Naive thymus-derived CD8-positive, alpha-beta T cell (primary cell): ENCODE results near the gene APEX1. TPM values are rescaled to one million over a fixed set of nuclear protein-coding genes. Genes with fewer than 3 reads are reported as not detected.

Experiments used
- ATAC-seq, 2 donors: fragments of 150-1000 bp; cut with Tn5 transposase in 1 of 2; sonication (Bioruptor Pico), chemical (Tn5 transposase) in 1 of 2; 1 replicate in 1 of 2; 2 replicates in 1 of 2; pipeline ENCODE4 v1.10.0; 2021; ENCODE audit warnings: mild to moderate bottlenecking in 2 of 2, moderate library complexity in 2 of 2
- POLR2A ChIA-PET: fragments of 350-600 bp; sonication (Branson Sonifier 250); formaldehyde crosslinking; loops from one replicate; lab custom pipeline; 2021; ENCODE audit warnings: antibody characterized with exemption; lab: Charles Lee
- DNase-seq, 10 donors: peaks; one replicate each; pipeline versions ENCODE4 v3.0.0 to v3.0.0-alpha.2; 2020 to 2022
- H3K27ac Mint-ChIP-seq, 10 donors: one replicate each; pipeline ENCODE4 v1.8.0; 2020 to 2022; ENCODE audit warnings: mild to moderate bottlenecking in 10 of 10, mixed read lengths in 10 of 10, moderate library complexity in 4 of 10, inconsistent platforms in 1 of 10
- H3K27me3 Mint-ChIP-seq, 5 donors: one replicate each; pipeline ENCODE4 v1.8.0; 2021 to 2022; ENCODE audit warnings: mixed read lengths in 5 of 5
- H3K36me3 Mint-ChIP-seq, 3 donors: one replicate each; pipeline ENCODE4 v1.8.0; 2020 to 2022; ENCODE audit warnings: mixed read lengths in 3 of 3, mild to moderate bottlenecking in 2 of 3, inconsistent platforms in 1 of 3
- H3K4me1 Mint-ChIP-seq, 4 donors: one replicate each; pipeline ENCODE4 v1.8.0; 2021 to 2022; ENCODE audit warnings: mixed read lengths in 4 of 4
- H3K4me3 Mint-ChIP-seq, 10 donors: one replicate each; pipeline ENCODE4 v1.8.0; 2020 to 2022; ENCODE audit warnings: mild to moderate bottlenecking in 10 of 10, mixed read lengths in 10 of 10, moderate library complexity in 6 of 10, inconsistent platforms in 1 of 10
- H3K9me3 Mint-ChIP-seq, 9 donors: one replicate each; pipeline ENCODE4 v1.8.0; 2020 to 2022; ENCODE audit warnings: mixed read lengths in 9 of 9, mild to moderate bottlenecking in 3 of 9, inconsistent platforms in 1 of 9, moderate library complexity in 1 of 9
- polyA plus RNA-seq, 3 donors: library from polyadenylated mRNA; unstranded; fragments of 300-500 nt; fragmentation: Illumina TruSeq; gene quantifications; one replicate each; pipeline ENCODE4 v1.2.3, GENCODE V29; 2021
- total RNA-seq, 8 experiments: library from RNA in 2 of 8; stranded (reverse) in 2 of 8; gene quantifications; one replicate each; pipeline ENCODE4 v1.2.3 and lab custom pipeline; 2021 to 2026

Gene APEX1
- 100 to 1,000 TPM; 137 to 144 TPM for total RNA-seq
- 100 to 1,000 TPM; 125 to 176 (median 148) TPM for polyA plus RNA-seq
- 86.4 to 147 (median 118) reads per million in 6 experiments for total RNA-seq (lab: John Stamatoyannopoulos, UW)

DNA sequence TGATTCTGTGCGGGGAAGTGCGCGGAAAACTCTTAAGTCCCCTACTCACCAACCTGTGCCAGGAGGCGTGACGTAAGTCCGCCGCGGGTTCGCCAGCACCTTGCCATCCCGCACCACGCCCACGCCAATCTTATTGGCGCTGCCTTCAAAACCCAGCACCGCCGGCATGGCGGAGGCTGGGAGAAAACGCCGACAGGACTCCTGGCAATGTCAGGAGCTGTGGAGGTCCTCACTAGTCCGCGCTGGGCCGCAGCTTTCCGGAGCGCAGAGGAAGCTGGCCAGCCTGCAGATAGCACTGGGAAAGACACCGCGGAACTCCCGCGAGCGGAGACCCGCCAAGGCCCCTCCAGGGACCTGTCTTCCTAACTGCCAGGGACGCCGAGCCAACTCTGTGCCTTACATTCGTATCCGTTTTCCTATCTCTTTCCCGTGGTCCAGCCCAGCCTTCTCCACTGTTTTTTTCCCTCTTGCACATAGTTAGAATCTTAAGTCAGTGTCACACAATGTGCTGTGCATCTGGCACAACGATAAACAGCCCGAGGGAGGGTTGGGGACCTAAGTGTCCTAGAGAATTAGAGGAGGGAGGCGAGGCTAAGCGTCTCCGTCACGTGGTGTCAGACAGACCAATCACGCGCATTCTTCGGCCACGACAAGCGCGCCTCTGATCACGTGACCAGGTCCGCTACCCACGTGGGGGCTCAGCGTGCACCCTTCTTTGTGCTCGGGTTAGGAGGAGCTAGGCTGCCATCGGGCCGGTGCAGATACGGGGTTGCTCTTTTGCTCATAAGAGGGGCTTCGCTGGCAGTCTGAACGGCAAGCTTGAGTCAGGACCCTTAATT is at the start of gene APEX1, which contains the start of gene OSGEP:
Gene APEX1 (plus strand): TSS at position 711 of the 839 bp plus-strand sequence. CDS start 420 bp downstream, outside the sequence.
Gene OSGEP (minus strand): TSS at position 297 of the 839 bp plus-strand sequence. CDS start 129 bp downstream, at position 168.
- POLR2A ChIA-PET, result interaction anchor here (0.6 to 3.3 kb wide), 18 partner anchors 10 to 229 kb away, joined by 3 to 44 read pairs (median 7); partner anchors contain the start of genes PARP2, PNP, RNASE4 and TEP1
- ATAC-seq (peak; percentile 82 to 83), DNase-seq (peak; percentile 87 to 99 (median 98))
- Mint-ChIP-seq H3K4me3 (peak within 1 kb of the TSS in 4 of 10 donors; percentile 4 to 30 (median 12)), H3K27me3 (no peaks in the 10 kb centered on the region), H3K36me3 (peaks cover 0 to 35% (median 17%) of the 10 kb centered on the region in 3 donors), H3K4me1 (peaks cover 15 to 34% (median 26%) of the 10 kb centered on the region in 4 donors), H3K27ac (peak within 1 kb of the TSS in 2 of 10 donors; percentile 9 to 59), H3K9me3 (no peaks in the 10 kb centered on the region)

DNA sequence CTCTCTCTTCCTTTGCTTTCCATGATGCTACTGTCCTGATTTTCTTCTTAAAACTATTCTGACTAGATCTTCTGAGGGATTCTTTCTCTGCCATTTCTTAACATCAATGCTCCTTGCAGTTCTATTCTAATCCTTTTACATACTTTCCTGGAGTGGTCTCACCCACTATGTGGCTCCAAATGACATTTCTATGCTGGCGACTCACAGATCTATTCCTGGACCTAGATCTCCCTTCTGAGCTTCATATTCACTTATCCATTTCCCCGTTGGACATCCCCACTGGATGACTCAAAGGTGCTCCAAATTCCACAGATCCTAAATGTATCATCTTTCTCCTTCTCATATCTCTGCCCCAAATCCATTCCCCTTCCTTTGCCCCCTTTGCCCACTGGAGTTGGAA is 45.8 kb upstream of the APEX1 start:
- Mint-ChIP-seq H3K27ac (peak overlapping the region in 9 of 10 donors; percentile 7 to 73 (median 69)), H3K27me3 (no peaks in the 10 kb centered on the region), H3K4me3 (no peak overlapping the region), H3K36me3 (peaks cover 0 to 42% (median 8%) of the 10 kb centered on the region in 3 donors), H3K9me3 (no peaks in the 10 kb centered on the region), H3K4me1 (peaks cover 41 to 80% (median 57%) of the 10 kb centered on the region in 4 donors)
- DNase-seq (no peak), ATAC-seq (no peak)
- POLR2A ChIA-PET, result interaction anchor here (0.7 kb wide), 1 partner anchor 26 kb away, joined by 3 read pairs; no protein-coding TSS in a partner anchor

DNA sequence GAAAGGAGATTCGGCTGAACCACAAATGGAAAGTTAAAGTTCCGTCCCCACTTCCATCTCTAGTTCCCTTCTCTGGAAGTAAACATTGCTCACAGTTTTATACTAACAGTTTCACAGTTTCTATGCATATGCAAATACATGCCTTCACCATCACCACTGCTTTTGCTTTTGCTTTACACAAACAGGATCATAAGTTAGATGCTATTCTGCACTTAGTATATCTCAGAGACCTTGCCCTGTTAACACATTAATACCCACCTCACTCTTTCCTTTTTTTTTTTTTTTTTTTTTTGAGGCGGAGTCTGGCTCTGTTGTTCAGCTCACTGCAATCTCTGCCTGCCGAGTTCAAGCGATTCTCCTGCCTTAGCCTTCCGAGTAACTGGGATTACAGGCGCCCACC is 42.6 kb upstream of the APEX1 start:
- POLR2A ChIA-PET, result interaction anchor here (0.6 to 5.8 kb wide), 8 partner anchors 9 to 69 kb away, joined by 5 to 44 read pairs (median 14); partner anchors contain the start of genes APEX1, OSGEP, PARP2 and PIP4P1
- ATAC-seq (peak; percentile 35 to 67), DNase-seq (peak in 4 of 10 donors; percentile 12 to 46 (median 25))
- Mint-ChIP-seq H3K27me3 (no peaks in the 10 kb centered on the region), H3K4me1 (peaks cover 27 to 71% (median 50%) of the 10 kb centered on the region in 4 donors), H3K9me3 (no peaks in the 10 kb centered on the region), H3K4me3 (peak overlapping the region; percentile 90 to 100 (median 96)), H3K27ac (peak overlapping the region; percentile 84 to 99 (median 96)), H3K36me3 (peaks cover 0 to 10% (median 0%) of the 10 kb centered on the region in 3 donors)

DNA sequence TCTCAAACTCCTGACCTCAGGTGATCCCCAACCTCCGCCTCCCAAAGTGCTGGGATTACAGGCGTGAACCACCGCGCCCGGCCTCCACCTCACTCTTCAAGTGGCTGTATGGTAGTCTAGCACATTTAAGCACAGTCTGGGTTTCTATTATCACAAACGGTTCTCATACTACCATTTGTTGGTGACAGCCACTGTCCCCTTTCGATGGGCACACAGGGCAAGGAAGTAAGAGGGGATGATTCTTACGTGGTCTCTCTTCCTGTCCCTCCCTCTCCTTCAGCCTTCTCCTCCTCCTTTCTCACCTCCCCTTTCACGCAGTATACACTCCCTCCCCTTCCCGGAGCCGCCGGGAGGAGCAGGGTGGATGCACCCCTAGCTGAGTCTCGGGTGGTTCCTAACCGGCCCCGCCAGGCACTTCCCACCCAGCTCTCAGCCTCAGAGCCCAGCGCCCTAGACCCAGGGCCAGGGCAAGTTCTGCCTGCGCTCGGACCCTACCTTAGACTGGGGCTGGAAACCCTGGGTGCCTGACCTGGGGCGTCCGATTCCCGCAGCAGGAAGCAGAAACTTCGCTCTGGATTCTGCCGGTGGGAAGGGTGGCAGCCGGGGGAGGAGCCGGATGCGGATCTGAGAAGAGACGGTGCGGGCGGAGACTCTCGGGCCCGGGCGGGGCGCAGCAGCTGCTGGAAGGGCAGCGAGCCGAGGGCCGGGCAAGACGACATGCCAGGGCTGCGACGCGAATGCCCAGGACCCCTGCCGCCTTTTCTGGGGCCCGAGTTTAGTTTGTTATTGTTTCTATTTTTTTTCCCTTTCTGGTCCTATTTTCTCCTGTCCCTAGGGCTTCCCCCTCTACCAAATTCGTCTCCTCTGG is 41.9 kb upstream of the APEX1 start, which contains the start of gene TEP1:
Gene TEP1 (minus strand): TSS at position 626 of the 868 bp plus-strand sequence. CDS start 5,062 bp downstream, outside the sequence.
- peak; percentile 45 to 79 (median 64) for DNase-seq
- peaks cover 0 to 3% (median 0%) of the 10 kb centered on the region in 3 donors for H3K36me3 Mint-ChIP-seq
- peak; percentile 69 to 84 for ATAC-seq
- H3K9me3 Mint-ChIP-seq, result no peaks in the 10 kb centered on the region
- POLR2A ChIA-PET, result interaction anchor here (0.6 to 5.8 kb wide), 9 partner anchors 9 to 70 kb away, joined by 3 to 44 read pairs (median 8); partner anchors contain the start of genes APEX1, OSGEP, PARP2 and PIP4P1
- peak within 1 kb of the TSS; percentile 84 to 99 (median 96) for H3K27ac Mint-ChIP-seq
- peak within 1 kb of the TSS; percentile 90 to 100 (median 96) for H3K4me3 Mint-ChIP-seq
- H3K4me1 Mint-ChIP-seq, result peaks cover 24 to 64% (median 48%) of the 10 kb centered on the region in 4 donors
- H3K27me3 Mint-ChIP-seq, result no peaks in the 10 kb centered on the region

DNA sequence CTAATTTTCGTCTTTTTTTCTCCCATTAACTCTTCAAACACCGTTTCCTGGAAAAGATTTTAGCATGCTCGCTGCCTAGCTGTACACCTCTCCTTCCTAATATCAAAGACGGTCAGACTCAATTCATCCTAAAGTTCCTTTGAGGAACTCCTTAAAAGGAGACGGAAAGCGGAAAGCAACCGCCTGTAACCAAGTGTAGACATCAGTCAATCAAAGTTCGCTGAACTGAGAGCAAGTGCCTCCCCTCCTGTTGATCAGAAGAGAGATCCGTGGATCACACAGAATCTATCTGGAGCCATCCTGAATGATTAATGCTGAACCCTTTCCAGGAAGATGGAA is 41.3 kb upstream of the APEX1 start:
- POLR2A ChIA-PET, result interaction anchor here (0.7 to 5.8 kb wide), 8 partner anchors 9 to 71 kb away, joined by 3 to 44 read pairs (median 14); partner anchors contain the start of genes APEX1, OSGEP, PARP2 and PIP4P1
- Mint-ChIP-seq H3K4me3 (peak overlapping the region; percentile 90 to 100 (median 96)), H3K4me1 (peaks cover 22 to 63% (median 47%) of the 10 kb centered on the region in 4 donors), H3K9me3 (no peaks in the 10 kb centered on the region), H3K27me3 (no peaks in the 10 kb centered on the region), H3K36me3 (no peaks in the 10 kb centered on the region), H3K27ac (peak overlapping the region; percentile 84 to 99 (median 96))
- ATAC-seq (peak; percentile 34 to 42), DNase-seq (peak in 6 of 10 donors; percentile 4 to 40 (median 29))

DNA sequence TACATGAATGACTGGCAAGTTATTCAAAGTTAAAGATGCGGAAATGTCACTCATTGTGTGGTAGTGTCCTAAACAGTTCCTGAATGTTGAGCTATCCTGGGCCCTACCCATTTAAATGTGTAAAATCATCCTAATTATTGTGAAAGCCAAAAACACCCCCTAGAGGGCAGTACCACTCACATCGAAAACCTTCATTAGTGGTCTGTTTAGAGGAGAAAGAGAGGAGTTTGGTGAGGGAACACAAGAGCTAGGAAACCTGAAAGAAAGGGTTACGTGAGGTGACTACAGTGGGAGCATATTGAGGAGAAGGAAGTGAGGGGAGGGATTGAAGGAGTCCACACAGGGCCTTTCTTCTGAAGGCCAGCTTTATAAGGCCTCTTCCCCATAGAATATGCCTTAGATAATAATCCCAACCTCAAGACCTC is 39.2 kb upstream of the APEX1 start:
- POLR2A ChIA-PET, result interaction anchor here (0.6 to 5.8 kb wide), 10 partner anchors 8 to 458 kb away, joined by 3 to 44 read pairs (median 10); partner anchors contain the start of genes APEX1, OSGEP, PARP2 and PIP4P1
- Mint-ChIP-seq H3K9me3 (no peaks in the 10 kb centered on the region), H3K4me1 (peaks cover 15 to 46% (median 38%) of the 10 kb centered on the region in 4 donors), H3K27me3 (no peaks in the 10 kb centered on the region), H3K4me3 (peak overlapping the region in 6 of 10 donors; percentile 0 to 51 (median 11)), H3K36me3 (no peaks in the 10 kb centered on the region), H3K27ac (peak overlapping the region in 9 of 10 donors; percentile 7 to 88 (median 73))
- DNase-seq (peak in 8 of 10 donors; percentile 14 to 67 (median 47)), ATAC-seq (peak; percentile 38 to 46)

DNA sequence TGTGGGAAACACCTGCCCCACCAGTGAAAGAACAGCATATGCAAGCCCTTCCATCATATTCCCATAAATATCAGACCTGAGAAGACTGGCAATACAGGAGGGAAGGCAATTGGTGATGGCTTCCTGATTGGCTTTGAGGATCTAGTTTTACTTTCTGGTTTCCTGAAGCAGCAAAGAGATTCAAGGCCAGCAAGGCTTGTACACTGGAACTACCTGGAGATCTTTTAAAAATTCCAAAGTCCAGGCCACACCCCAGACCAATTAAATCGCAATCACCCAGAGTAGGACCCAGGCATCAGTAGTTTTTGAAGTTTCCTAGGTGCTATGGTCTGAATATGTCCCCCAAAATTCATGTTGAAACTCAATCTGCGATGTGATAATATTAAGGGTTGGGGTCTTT is 38.8 kb upstream of the APEX1 start:
- DNase-seq (no peak), ATAC-seq (no peak)
- peak overlapping the region in 9 of 10 donors; percentile 7 to 88 (median 73) for H3K27ac Mint-ChIP-seq
- no peaks in the 10 kb centered on the region for H3K27me3 Mint-ChIP-seq
- POLR2A ChIA-PET, result interaction anchor here (0.6 to 5.8 kb wide), 10 partner anchors 8 to 457 kb away, joined by 3 to 44 read pairs (median 10); partner anchors contain the start of genes APEX1, OSGEP, PARP2 and PIP4P1
- no peaks in the 10 kb centered on the region for H3K36me3 Mint-ChIP-seq
- H3K9me3 Mint-ChIP-seq, result no peaks in the 10 kb centered on the region
- H3K4me3 Mint-ChIP-seq, result peak overlapping the region in 1 of 10 donors; percentile 0
- H3K4me1 Mint-ChIP-seq, result peaks cover 12 to 42% (median 34%) of the 10 kb centered on the region in 4 donors

DNA sequence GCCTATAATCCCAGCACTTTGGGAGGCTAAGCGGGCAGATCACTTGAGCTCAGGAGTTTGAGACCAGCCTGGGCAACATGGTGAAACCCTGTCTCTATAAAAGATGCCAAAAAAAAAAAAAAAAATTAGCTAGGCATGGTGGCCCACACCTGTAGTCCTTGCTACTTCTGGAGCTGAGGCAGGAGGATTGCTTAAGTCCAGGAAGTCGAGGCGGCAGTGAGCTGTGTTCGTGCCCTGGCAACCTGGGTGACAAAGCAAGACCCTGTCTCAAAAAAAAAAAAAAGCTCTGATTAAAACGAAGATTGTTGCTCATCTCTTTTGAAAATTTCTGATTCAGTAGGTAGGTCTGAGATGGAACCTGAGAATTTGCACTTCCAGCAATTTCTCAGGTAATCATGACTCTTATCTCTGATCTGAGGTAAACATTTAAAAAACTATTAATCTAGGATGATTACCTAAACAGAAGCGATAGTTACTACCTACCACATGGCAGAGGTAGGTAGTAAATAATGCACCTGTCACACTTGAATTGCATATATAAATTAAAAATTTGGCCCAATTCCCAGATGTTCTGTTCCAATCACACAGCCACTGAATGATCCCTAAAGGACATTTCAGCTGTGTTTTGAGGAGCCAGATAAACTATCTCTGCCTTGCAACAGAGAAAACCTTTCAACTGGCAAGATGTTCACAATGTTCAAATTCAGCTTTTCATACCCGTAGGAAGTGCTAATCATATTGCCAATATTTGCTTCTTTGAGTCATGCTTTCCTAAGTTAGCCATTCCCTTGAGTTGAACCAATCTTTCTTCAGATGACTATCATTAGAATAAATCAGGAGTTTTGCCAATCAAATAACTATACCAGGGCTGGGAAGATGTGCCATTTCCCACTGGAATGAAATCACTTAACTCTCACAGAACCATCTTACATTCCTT is 37.5 kb upstream of the APEX1 start:
- DNase-seq, result no peak
- H3K4me3 Mint-ChIP-seq, result no peak overlapping the region
- H3K36me3 Mint-ChIP-seq, result no peaks in the 10 kb centered on the region
- POLR2A ChIA-PET, result interaction anchor here (0.6 to 1.3 kb wide), 5 partner anchors 29 to 1111 kb away, joined by 3 to 8 read pairs (median 3); partner anchors contain the start of gene PIP4P1
- peaks cover 8 to 32% (median 24%) of the 10 kb centered on the region in 4 donors for H3K4me1 Mint-ChIP-seq
- peak overlapping the region in 1 of 10 donors; percentile 25 for H3K27ac Mint-ChIP-seq
- H3K9me3 Mint-ChIP-seq, result no peaks in the 10 kb centered on the region
- no peaks in the 10 kb centered on the region for H3K27me3 Mint-ChIP-seq
- ATAC-seq, result no peak

DNA sequence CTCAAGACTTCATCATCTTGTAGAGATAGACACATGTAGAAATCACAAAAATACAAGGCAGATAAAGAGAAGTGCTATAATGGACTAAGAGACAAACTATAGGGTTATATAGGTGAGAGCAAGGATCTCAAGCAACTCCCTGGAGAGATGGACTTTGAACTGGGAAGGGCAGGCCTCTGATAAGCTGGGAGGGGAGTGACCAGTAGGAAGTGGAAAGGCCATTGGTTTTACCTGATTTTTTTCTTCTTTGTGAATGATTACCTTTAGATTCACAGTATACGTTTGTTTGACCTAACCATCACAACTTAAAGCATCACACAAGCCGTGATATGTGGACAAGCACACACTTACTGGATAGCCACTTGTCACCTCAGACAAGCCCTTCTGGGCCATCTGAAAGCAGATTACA is 36.5 kb upstream of the APEX1 start:
- H3K4me3 Mint-ChIP-seq, result no peak overlapping the region
- no peaks in the 10 kb centered on the region for H3K36me3 Mint-ChIP-seq
- POLR2A ChIA-PET, result interaction anchor here (0.6 kb wide), 1 partner anchor 28 kb away, joined by 3 read pairs; no protein-coding TSS in a partner anchor
- no peaks in the 10 kb centered on the region for H3K27me3 Mint-ChIP-seq
- H3K4me1 Mint-ChIP-seq, result peaks cover 7 to 27% (median 23%) of the 10 kb centered on the region in 4 donors
- H3K9me3 Mint-ChIP-seq, result no peaks in the 10 kb centered on the region
- H3K27ac Mint-ChIP-seq, result no peak overlapping the region
- DNase-seq, result no peak
- no peak for ATAC-seq

DNA sequence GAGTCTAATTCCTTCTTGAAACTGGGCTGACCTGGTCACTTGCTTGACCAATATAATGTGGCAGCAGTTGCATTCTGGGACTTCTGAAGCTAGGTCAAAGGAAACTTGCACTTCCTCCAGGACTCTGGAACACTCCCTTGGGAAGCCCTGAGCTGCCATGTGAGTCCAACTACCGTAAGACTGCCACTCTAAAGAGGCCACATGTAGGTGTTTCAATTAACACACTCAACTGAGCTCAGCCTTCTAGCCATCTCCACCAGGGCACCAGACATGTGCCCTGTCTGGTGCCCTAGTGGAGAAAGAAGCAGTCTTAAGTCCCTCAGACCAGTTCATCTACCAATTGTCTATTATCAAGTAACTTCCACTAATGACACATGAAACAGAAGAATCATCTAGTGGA is 35.6 kb upstream of the APEX1 start:
- Mint-ChIP-seq H3K27ac (peak overlapping the region in 1 of 10 donors; percentile 60), H3K9me3 (no peaks in the 10 kb centered on the region), H3K4me3 (no peak overlapping the region), H3K4me1 (peaks cover 4 to 18% (median 14%) of the 10 kb centered on the region in 4 donors), H3K27me3 (no peaks in the 10 kb centered on the region), H3K36me3 (no peaks in the 10 kb centered on the region)
- no peak for DNase-seq
- POLR2A ChIA-PET, result no interaction called here
- ATAC-seq, result no peak
